Retinal pigment epithelial cell (primary cell): Measurements from ENCODE around the gene NSMCE3.

Experiments used
- DNase-seq: peaks from one replicate; pipeline ENCODE4 v3.0.0-alpha.2; 2010; ENCODE audit warnings: low read depth
- H3K4me3 ChIP-seq: 2 replicates; pipeline ENCODE4 v1.5.1; 2011; ENCODE audit warnings: mild to moderate bottlenecking, low read length, control low read depth, moderate library complexity
- TF ChIP-seq, protein P1 (sequence below): conservative IDR thresholded peaks from 2 replicates; pipeline ENCODE4 v1.5.1; 2011; ENCODE audit warnings: low read depth, low read length, control low read depth, inconsistent platforms

NSMCE3 gene

DNA sequence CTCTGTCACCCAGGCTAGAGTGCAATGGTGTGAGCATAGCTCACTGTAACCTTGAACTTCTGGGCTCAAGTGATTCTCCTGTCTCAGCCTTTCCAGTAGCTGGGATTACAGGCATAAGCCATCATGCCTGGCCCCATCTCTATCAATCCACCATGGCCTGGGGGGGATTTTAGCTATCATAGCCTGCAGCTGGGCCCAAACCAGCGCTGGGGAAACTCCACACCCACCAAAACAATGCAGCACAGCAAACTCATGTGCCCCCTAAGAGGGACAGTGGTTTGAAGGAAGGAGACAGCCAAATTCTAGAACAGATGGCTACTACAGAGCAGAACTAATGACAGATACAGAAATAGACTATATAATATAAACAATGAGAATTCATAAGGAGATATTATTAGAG is 13.8 kb upstream of the NSMCE3 start:
- H3K4me3 ChIP-seq: no peak overlapping the region
- DNase-seq: no peak
- TF ChIP-seq, protein P1, sequence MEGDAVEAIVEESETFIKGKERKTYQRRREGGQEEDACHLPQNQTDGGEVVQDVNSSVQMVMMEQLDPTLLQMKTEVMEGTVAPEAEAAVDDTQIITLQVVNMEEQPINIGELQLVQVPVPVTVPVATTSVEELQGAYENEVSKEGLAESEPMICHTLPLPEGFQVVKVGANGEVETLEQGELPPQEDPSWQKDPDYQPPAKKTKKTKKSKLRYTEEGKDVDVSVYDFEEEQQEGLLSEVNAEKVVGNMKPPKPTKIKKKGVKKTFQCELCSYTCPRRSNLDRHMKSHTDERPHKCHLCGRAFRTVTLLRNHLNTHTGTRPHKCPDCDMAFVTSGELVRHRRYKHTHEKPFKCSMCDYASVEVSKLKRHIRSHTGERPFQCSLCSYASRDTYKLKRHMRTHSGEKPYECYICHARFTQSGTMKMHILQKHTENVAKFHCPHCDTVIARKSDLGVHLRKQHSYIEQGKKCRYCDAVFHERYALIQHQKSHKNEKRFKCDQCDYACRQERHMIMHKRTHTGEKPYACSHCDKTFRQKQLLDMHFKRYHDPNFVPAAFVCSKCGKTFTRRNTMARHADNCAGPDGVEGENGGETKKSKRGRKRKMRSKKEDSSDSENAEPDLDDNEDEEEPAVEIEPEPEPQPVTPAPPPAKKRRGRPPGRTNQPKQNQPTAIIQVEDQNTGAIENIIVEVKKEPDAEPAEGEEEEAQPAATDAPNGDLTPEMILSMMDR: no peak

DNA sequence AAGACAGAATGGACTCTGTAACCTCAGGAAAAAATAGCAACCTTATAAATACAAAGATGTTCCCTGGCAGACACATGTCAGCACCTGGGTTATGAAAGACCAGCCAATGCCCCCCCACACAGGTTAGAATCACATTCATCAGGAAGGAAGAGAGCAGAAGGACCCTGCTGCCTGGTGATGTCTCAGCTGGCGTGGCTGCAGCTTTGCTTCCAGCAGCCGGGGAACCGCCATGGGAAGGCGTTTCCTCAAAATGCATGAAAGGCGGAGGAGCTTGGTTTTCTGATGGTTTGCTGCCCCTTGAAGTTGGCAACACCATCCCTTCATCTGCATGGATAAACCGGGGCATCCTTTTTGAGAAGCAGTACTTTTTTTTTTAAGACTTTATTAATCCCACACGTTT is 10.9 kb upstream of the NSMCE3 start:
- no peak for DNase-seq
- TF ChIP-seq, protein P1: no peak
- no peak overlapping the region for H3K4me3 ChIP-seq

DNA sequence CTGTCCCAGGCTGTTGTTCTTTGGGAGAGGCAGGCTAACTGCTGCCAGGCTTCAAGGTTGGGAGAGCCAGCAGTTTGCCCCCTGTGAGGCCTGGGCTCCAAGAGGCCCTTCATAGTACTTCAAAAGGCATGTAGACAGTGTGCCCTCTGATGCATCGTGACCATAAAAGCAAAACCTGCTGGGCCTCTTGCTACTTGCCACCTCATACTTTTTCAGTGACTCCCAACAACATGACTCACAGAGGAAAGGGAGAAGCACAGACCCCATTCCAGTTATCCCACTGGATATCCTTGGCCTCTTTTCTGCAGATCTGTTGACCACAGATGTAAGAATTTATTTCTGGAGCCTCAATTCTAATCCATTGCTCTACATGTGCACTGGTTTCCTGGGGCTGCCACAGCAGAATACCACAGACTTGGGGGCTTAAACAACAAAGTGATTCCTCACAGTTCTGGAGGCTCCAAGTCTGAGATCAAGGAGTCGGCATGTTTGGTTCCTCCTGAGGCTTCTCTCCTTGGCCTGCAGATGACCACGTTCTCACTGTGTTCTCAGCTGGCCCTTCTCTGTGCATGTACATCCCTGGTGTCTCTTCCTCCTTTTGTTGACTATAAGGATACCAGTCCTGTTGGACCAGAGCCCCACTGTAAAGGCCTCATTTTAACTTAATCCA is 8.9 kb upstream of the NSMCE3 start:
- peak; percentile 54 for DNase-seq
- H3K4me3 ChIP-seq: no peak overlapping the region
- TF ChIP-seq, protein P1: no peak

DNA sequence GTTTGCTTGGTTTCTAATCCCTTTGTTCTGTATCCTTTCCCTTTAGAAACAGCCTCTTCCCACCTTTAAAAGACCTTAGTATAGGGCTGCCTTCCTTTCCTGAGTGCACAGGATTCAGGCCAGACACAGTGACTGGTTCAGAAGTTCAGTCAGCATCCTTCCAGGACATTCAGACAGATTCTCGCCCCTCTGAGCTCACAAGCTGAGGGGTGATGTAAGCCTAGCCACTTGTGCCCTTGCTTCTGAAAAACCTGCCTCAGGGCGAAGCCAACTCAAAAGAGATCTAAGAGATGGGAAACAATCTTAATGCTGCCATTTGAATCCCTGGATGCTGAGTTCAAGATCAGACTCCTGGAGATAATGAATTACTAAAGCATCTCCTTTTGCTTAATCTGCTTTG is 6.7 kb upstream of the NSMCE3 start:
- TF ChIP-seq, protein P1: no peak
- H3K4me3 ChIP-seq: no peak overlapping the region
- no peak for DNase-seq

DNA sequence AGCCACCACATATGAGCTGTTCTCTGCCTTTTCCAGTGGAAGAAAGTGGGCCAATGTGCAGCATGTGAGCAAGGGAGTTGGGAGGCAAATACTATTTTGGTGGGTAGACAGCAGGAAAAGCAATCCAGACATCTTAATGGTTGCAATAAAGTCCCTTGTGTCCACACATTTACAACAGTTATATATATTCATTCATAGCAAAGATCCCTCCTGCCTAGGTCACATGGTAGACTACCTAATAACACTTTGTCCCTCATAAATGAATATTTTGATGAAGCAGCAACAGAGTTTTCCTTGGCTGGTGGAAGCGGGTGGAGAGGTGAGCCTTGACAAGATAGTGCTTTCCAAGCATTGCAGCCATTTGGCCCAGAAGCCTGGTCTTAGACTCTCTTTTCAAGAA is 6.2 kb upstream of the NSMCE3 start:
- TF ChIP-seq, protein P1: no peak
- no peak for DNase-seq
- H3K4me3 ChIP-seq: no peak overlapping the region

DNA sequence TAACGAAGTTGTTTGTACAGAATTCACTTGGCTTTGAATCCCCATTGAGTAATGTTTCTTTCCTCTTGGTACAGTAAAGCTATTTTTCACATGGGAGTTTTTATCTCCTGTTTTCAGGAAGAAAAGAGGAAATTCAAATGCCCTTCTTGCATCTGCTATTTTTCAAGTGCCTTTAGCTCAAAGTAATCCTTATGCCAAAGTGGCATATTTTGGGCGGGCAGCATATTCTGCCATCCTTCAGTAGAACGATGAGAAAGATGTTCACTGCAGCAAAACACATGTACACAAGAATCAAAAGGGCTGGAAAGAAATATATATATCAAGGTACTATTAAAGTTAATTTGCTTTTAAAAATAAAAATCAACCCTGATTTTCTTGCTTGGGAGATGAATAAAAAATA is 5.3 kb upstream of the NSMCE3 start:
- TF ChIP-seq, protein P1: no peak
- DNase-seq: no peak
- H3K4me3 ChIP-seq: no peak overlapping the region

DNA sequence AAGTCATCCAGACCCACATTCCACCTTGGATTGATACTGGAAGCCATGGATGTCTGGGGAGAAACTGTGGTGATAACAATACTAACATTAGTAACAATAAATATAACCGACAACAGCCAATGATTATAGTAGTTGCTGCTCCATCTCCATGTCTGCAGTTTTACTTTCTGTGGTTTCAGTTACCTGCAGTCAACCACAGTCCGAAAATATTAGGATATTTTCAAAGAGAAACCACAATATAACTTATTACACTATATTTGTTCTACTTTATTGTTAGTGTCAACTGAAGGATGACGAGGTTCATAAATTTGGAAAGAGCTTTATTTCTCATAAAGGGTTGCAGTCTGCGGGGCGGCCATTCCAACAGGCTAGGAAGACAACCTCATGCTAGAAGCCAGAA is 2.6 kb upstream of the NSMCE3 start:
- TF ChIP-seq, protein P1: no peak
- DNase-seq: no peak
- no peak overlapping the region for H3K4me3 ChIP-seq
